ENCODE measurements around the gene CITED4. TPM values are rescaled to one million over a fixed set of nuclear protein-coding genes. Genes with fewer than 3 reads are reported as not detected.

Gene CITED4
- total and polyA plus RNA-seq, 4 experiments from 2014 or later: 8.1 to 20.1 (median 10.2) TPM

GRCh38 chr1:40876891-40877290 lies 14.7 kb upstream of the CITED4 start:
- Mint-ChIP-seq H3K9me3 (peaks cover 0 to 8% (median 1%) of the 10 kb centered on the region in 8 donors), H3K4me1 (peaks cover 23 to 40% (median 31%) of the 10 kb centered on the region in 4 donors), H3K36me3 (no peaks in the 10 kb centered on the region), H3K27ac (peak overlapping the region in 5 of 7 donors; percentile 18 to 67 (median 41)), H3K4me3 (peak overlapping the region in 1 of 8 donors; percentile 6), H3K27me3 (peaks cover 0 to 2% of the 10 kb centered on the region in 2 donors)
- peaks cover 31% of the 10 kb centered on the region for H3K4me1 ChIP-seq (ENCODE audit: insufficient read depth, low read length)
- no peaks in the 10 kb centered on the region for H3K27me3 ChIP-seq (ENCODE audit: insufficient read depth, low read length)
- H3K9me3 ChIP-seq (ENCODE audit: control insufficient read depth in 1 of 2, low read length in 2 of 2): no peaks in the 10 kb centered on the region
- DNase-seq: no peak
- no peak overlapping the region for H3K4me3 ChIP-seq (ENCODE audit: low read length in 2 of 2)
- no peaks in the 10 kb centered on the region for H3K36me3 ChIP-seq (ENCODE audit: insufficient read depth, low read length)
- intact Hi-C loops (cut with micrococcal nuclease): no loop called here
- CTCF ChIA-PET (ENCODE audit: partially characterized antibody): interaction anchor here (1.0 to 1.8 kb wide), 6 partner anchors 10 to 127 kb away, joined by 3 to 7 read pairs (median 3); no protein-coding TSS in a partner anchor
- H3K27ac ChIP-seq (ENCODE audit: low read depth, low read length): no peak overlapping the region
- POLR2A ChIA-PET (ENCODE audit: partially characterized antibody): interaction anchor here (1.0 to 3.2 kb wide), 3 partner anchors 12 to 185 kb away, joined by 4 to 46 read pairs (median 4); partner anchors contain the start of gene CITED4

- ChIA-PET POLR2A (ENCODE audit: partially characterized antibody) (interaction anchor here (0.8 to 3.2 kb wide), 5 partner anchors 12 to 185 kb away, joined by 3 to 46 read pairs (median 4); partner anchors contain the start of genes CITED4 and NFYC), CTCF (ENCODE audit: partially characterized antibody) (interaction anchor here (1.0 to 1.8 kb wide), 6 partner anchors 9 to 128 kb away, joined by 3 to 7 read pairs (median 3); no protein-coding TSS in a partner anchor)
- Histone ChIP-seq H3K27me3 (ENCODE audit: insufficient read depth, low read length) (no peaks in the 10 kb centered on the region), H3K27ac (ENCODE audit: low read depth, low read length) (no peak overlapping the region), H3K36me3 (ENCODE audit: insufficient read depth, low read length) (no peaks in the 10 kb centered on the region), H3K9me3 (ENCODE audit: control insufficient read depth in 1 of 2, low read length in 2 of 2) (no peaks in the 10 kb centered on the region), H3K4me3 (ENCODE audit: low read length in 2 of 2) (no peak overlapping the region), H3K4me1 (ENCODE audit: insufficient read depth, low read length) (peaks cover 31% of the 10 kb centered on the region)
- Mint-ChIP-seq H3K4me1 (peaks cover 23 to 40% (median 31%) of the 10 kb centered on the region in 4 donors), H3K9me3 (peaks cover 0 to 8% (median 1%) of the 10 kb centered on the region in 8 donors), H3K27ac (peak overlapping the region in 3 of 7 donors; percentile 18 to 83 (median 70)), H3K27me3 (peaks cover 0 to under 1% of the 10 kb centered on the region in 2 donors), H3K4me3 (no peak overlapping the region), H3K36me3 (no peaks in the 10 kb centered on the region)
- no peak for DNase-seq
- intact Hi-C loops (cut with micrococcal nuclease): no loop called here
Measured at GRCh38 chr1:40876436-40876761, 14.2 kb upstream of the CITED4 start.

GRCh38 chr1:40873863-40874472 lies 11.8 kb upstream of the CITED4 start:
- intact Hi-C loops (cut with micrococcal nuclease): no loop called here
- Histone ChIP-seq H3K4me3 (ENCODE audit: low read length in 2 of 2) (no peak overlapping the region), H3K27me3 (ENCODE audit: insufficient read depth, low read length) (no peaks in the 10 kb centered on the region), H3K9me3 (ENCODE audit: control insufficient read depth in 1 of 2, low read length in 2 of 2) (no peaks in the 10 kb centered on the region), H3K27ac (ENCODE audit: low read depth, low read length) (no peak overlapping the region), H3K36me3 (ENCODE audit: insufficient read depth, low read length) (no peaks in the 10 kb centered on the region), H3K4me1 (ENCODE audit: insufficient read depth, low read length) (peaks cover 31% of the 10 kb centered on the region)
- POLR2A ChIA-PET (ENCODE audit: partially characterized antibody): interaction anchor here (0.8 to 3.2 kb wide), 3 partner anchors 12 to 16 kb away, joined by 3 to 46 read pairs (median 3); partner anchors contain the start of gene CITED4
- H3K4me1 Mint-ChIP-seq: peaks cover 23 to 40% (median 31%) of the 10 kb centered on the region in 4 donors
- no peaks in the 10 kb centered on the region for H3K36me3 Mint-ChIP-seq
- no peak overlapping the region for H3K4me3 Mint-ChIP-seq
- H3K27ac Mint-ChIP-seq: peak overlapping the region in 1 of 7 donors; percentile 23
- CTCF ChIA-PET (ENCODE audit: partially characterized antibody): interaction anchor here (0.9 to 1.1 kb wide), 3 partner anchors 18 to 101 kb away, joined by 3 to 6 read pairs (median 3); no protein-coding TSS in a partner anchor
- no peaks in the 10 kb centered on the region for H3K27me3 Mint-ChIP-seq
- DNase-seq: no peak
- H3K9me3 Mint-ChIP-seq: peaks cover 0 to 9% (median 2%) of the 10 kb centered on the region in 8 donors

GRCh38 chr1:40872276-40872675 lies 10.1 kb upstream of the CITED4 start:
- H3K4me1 ChIP-seq (ENCODE audit: insufficient read depth, low read length): peaks cover 25% of the 10 kb centered on the region
- peaks cover 0 to 9% (median 2%) of the 10 kb centered on the region in 8 donors for H3K9me3 Mint-ChIP-seq
- H3K36me3 ChIP-seq (ENCODE audit: insufficient read depth, low read length): no peaks in the 10 kb centered on the region
- no peak overlapping the region for H3K4me3 Mint-ChIP-seq
- DNase-seq: no peak
- no peak overlapping the region for H3K4me3 ChIP-seq (ENCODE audit: low read length in 2 of 2)
- POLR2A ChIA-PET (ENCODE audit: partially characterized antibody): interaction anchor here (2.3 kb wide), 1 partner anchor 10 kb away, joined by 13 read pairs; the partner anchor contains the start of gene CITED4
- intact Hi-C loops (cut with micrococcal nuclease): no loop called here
- H3K27me3 ChIP-seq (ENCODE audit: insufficient read depth, low read length): no peaks in the 10 kb centered on the region
- H3K27ac Mint-ChIP-seq: no peak overlapping the region
- H3K36me3 Mint-ChIP-seq: no peaks in the 10 kb centered on the region
- no peaks in the 10 kb centered on the region for H3K27me3 Mint-ChIP-seq
- no peak overlapping the region for H3K27ac ChIP-seq (ENCODE audit: low read depth, low read length)
- H3K4me1 Mint-ChIP-seq: peaks cover 22 to 34% (median 29%) of the 10 kb centered on the region in 4 donors
- H3K9me3 ChIP-seq (ENCODE audit: control insufficient read depth in 1 of 2, low read length in 2 of 2): no peaks in the 10 kb centered on the region
- CTCF ChIA-PET (ENCODE audit: partially characterized antibody): interaction anchor here (0.8 kb wide), 1 partner anchor 80 kb away, joined by 3 read pairs; no protein-coding TSS in a partner anchor

- ChIA-PET POLR2A (ENCODE audit: partially characterized antibody) (interaction anchor here (2.3 kb wide), 1 partner anchor 8 kb away, joined by 13 read pairs; the partner anchor contains the start of gene CITED4), CTCF (ENCODE audit: partially characterized antibody) (no interaction called here)
- Histone ChIP-seq H3K4me1 (ENCODE audit: insufficient read depth, low read length) (peaks cover 5% of the 10 kb centered on the region), H3K4me3 (ENCODE audit: low read length in 2 of 2) (no peak overlapping the region), H3K27ac (ENCODE audit: low read depth, low read length) (no peak overlapping the region), H3K9me3 (ENCODE audit: control insufficient read depth in 1 of 2, low read length in 2 of 2) (no peaks in the 10 kb centered on the region), H3K36me3 (ENCODE audit: insufficient read depth, low read length) (no peaks in the 10 kb centered on the region), H3K27me3 (ENCODE audit: insufficient read depth, low read length) (no peaks in the 10 kb centered on the region)
- DNase-seq: no peak
- H3K4me3 Mint-ChIP-seq: no peak overlapping the region
- intact Hi-C loops (cut with micrococcal nuclease): no loop called here
- peaks cover 6 to 14% (median 13%) of the 10 kb centered on the region in 4 donors for H3K4me1 Mint-ChIP-seq
- peaks cover 0 to 2% (median 0%) of the 10 kb centered on the region in 8 donors for H3K9me3 Mint-ChIP-seq
- no peaks in the 10 kb centered on the region for H3K27me3 Mint-ChIP-seq
- no peak overlapping the region for H3K27ac Mint-ChIP-seq
- H3K36me3 Mint-ChIP-seq: no peaks in the 10 kb centered on the region
Measured at GRCh38 chr1:40870135-40870728, 8.1 kb upstream of the CITED4 start.

GRCh38 chr1:40868051-40868723 lies 6.0 kb upstream of the CITED4 start:
- POLR2A ChIA-PET (ENCODE audit: partially characterized antibody): no interaction called here
- no peak overlapping the region for H3K4me3 ChIP-seq (ENCODE audit: low read length in 2 of 2)
- H3K9me3 ChIP-seq (ENCODE audit: control insufficient read depth in 1 of 2, low read length in 2 of 2): no peaks in the 10 kb centered on the region
- no peak overlapping the region for H3K27ac Mint-ChIP-seq
- no peaks in the 10 kb centered on the region for H3K36me3 Mint-ChIP-seq
- no peaks in the 10 kb centered on the region for H3K27me3 Mint-ChIP-seq
- no peak overlapping the region for H3K4me3 Mint-ChIP-seq
- CTCF ChIA-PET (ENCODE audit: partially characterized antibody): no interaction called here
- peaks cover 0 to 2% (median 0%) of the 10 kb centered on the region in 8 donors for H3K9me3 Mint-ChIP-seq
- H3K36me3 ChIP-seq (ENCODE audit: insufficient read depth, low read length): no peaks in the 10 kb centered on the region
- H3K4me1 ChIP-seq (ENCODE audit: insufficient read depth, low read length): no peaks in the 10 kb centered on the region
- intact Hi-C loops (cut with micrococcal nuclease): no loop called here
- H3K27ac ChIP-seq (ENCODE audit: low read depth, low read length): no peak overlapping the region
- no peak for DNase-seq
- peaks cover 0 to 2% (median under 1%) of the 10 kb centered on the region in 4 donors for H3K4me1 Mint-ChIP-seq
- no peaks in the 10 kb centered on the region for H3K27me3 ChIP-seq (ENCODE audit: insufficient read depth, low read length)

Measured in CD4-positive, alpha-beta memory T cell (primary cell).